NCI-H1417 treated with DMSO at 0.1 percent for 48 hours (cell line): ENCODE measurements around the gene CACNA1B.

ENCODE experiments used
- DNase-seq: peaks from one replicate; lab custom pipeline; 2025; lab: John Stamatoyannopoulos, UW

CACNA1B gene

DNA sequence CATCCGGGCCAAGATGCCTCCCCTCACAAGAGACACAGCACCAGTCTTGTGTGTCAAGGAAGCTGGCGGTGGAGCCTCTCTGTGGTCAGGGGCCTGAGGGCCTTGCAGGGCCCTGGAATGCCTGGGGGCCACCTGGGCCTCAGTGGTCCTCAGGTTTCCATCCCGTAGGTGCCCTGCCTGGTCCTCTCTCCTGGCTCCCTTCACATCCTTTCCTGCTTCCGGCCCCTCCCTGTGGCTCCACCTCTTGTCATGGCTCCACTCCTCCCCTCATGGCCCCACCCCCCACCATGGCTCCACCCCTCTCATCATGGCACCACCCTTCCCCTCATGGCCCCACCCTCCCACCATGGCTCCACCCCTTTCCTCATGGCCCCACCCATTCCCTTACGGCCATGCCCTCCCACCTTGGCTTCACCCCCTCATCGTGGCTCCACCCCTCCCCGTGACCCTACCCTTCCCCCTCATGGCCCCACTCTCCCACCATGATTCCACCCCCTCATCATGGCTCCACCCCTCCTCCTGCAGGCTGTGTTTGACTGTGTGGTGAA lies 175.8 kb downstream of the CACNA1B start:
- no peak for DNase-seq

DNA sequence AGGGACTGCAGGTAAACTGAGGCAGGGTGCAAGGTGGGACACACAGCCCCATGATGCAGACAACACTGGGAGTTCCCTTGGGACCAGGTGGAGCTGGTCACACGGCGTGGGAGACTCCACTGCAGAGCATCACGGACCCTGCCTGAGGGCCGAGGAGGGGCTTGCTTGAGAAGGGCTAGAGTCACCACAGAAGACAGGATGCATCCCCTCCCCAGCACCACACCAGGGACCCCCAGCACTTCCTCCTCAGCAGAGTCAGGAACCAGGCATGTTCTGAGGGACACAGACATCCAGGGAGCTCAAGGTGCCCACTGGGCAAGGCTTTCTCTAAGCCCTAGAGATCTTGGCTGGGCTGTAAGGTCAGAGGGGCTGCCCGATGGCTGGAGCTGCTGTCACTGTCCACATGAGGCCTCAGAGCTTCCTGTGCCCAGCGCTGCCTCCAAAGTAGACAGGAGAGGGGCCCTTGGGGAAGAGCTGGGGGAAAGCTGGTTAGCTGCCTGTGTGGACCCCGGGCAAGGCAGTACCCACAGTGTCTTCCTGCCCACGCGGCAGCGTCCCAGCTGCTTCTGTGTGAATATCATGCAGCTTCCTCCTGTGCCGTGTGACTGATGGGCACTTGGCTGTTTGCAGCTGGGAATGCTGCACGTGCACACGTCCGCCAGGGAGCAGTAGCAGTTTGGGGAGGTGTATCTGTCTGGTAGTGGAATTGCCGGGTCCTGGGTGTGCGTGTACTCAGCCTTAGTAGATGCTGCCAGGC lies 176.6 kb downstream of the CACNA1B start:
- no peak for DNase-seq

DNA sequence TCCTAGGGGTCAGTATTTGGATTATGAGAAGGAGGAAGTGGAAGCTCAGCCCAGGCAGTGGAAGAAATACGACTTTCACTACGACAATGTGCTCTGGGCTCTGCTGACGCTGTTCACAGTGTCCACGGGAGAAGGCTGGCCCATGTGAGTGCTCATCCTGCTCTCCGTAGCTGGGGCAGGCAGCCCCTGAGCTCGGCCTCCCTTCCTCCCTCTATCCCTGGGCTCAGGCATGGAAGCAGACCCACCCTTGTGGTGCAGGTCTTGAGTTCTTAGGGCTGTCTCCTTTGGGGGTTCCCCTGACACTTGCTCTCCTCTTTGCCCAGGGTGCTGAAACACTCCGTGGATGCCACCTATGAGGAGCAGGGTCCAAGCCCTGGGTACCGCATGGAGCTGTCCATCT lies 180.1 kb downstream of the CACNA1B start:
- DNase-seq = no peak

DNA sequence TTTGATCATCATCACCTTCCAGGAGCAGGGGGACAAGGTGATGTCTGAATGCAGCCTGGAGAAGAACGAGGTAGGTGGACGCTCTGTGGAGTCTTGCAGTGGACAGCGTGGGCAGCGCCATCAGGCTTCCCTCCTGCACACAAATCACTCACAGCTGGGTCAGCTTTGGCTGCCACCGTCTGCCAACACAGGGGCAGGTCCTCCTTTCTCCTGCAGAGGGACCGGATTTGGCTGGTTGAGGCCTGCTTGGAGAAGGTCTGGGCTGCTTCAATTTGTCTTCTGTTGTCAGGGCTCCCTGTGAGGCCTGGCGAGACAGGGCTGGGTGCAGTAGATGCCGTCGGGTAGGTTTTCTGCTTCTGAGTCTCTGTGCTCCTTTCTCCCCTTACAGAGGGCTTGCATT lies 180.6 kb downstream of the CACNA1B start:
- DNase-seq = no peak

DNA sequence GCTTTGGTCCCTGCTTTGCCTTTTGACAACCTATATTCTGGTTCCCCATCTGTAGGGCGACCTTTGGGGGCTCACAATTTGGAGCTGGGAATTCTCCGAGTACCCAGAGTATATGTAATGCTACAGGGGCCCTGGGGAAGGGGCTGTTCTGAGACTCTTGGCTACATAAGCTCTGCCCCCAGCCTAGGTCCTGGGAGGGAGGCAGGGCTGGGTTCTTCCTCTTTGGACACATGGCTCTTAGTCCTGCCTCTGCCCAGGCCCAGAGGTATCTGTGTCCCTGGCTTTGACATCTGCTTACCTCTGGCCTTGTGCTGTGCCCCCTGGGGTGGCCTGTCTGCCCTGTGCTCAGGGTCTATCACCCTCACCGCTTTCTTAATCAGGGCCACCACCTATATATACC lies 181.6 kb downstream of the CACNA1B start:
- no peak for DNase-seq

DNA sequence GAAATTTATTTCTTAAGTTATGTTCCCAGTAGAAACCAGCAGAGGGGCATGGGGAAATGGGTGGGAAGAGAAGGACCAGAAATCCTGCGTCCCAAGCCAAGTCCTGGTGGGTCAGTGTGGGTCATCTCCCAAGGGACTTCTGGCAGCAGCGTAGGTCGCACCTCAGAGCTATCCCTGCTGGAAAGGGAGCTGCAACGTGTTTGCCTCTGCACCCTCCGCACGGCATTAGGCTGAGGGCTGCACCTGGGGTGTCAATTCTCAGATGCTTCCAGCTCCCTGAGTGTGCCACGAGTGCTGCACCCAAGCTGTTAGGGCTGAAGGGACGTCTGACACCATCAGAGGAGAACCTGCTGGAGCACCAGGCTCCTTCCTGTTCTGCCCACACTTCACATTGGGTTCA lies 182.8 kb downstream of the CACNA1B start:
- DNase-seq = no peak

DNA sequence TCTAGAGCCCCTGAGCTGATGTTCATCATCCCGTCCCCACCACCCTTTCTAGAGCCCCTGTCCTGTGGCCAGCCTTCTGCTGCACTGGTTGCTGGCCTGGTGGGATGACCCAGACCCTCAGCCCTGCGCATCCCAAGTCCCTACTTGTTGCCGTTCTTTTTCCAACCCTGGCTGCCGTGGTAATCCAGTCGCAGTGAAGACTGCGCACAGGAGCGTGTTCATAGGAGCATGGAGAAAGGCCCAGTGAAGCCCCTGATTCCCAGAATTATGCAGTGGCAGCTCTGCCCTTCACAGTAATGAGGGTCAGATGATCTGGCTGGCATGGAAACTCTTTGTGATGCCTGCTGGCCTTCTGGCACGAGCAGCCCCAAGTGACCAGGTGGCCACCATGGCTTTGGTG lies 183.3 kb downstream of the CACNA1B start:
- DNase-seq = no peak

DNA sequence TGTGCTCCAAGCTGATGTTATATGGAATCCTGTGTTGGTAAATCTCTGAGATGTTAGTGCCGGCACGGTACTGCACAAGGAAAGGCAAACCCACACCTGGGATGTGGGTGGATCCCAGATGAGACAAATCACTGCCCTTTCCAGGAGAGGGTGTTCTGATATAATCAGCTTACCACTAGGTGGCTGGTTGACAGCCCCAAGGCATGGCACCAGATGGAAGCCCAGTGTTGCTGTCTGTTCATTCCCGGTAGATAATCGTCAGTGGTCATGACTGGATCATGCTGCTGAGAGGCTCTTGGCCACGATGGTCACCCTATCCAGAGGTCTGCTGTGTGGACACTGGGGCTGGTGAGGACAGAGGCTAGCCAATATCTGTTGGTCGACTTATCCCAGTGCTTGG lies 184.0 kb downstream of the CACNA1B start:
- DNase-seq = no peak

DNA sequence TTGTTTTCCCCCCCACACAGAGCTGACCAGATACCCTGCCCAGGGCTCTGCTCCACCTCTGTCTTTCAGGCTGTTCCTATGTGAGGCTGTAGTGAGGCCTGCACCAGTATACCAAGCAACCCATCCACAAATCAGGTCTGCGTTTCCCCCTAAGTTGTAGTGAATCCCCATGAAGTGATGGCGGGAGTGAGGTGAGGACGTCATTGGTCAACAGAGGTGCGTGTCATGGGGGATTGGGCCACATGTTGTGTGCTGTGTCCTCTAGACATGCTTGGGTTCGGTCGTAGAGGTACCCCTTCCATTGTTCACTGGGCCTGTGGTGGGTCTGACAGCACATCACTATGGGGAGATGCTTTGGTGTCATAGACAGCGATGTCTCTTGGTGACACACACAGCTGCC lies 184.6 kb downstream of the CACNA1B start:
- no peak for DNase-seq

DNA sequence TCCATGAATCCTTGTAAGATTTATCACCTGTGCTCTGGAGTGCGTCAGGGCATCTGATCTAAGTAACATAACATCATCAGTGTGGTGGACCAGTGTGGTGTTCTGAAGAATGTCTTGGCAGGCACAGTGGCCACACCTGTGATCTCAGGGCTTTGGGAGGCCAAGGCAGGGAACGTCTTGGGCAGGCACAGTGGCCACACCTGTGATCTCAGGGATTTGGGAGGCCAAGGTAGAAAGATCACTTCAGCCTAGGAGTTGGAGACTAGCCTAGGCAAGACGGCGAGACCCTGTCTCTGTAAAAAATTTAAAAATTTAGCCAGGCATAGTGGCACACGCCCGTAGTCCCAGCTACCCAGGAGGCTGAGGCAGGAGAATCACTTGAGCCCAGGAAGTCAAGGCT lies 185.5 kb downstream of the CACNA1B start:
- no peak for DNase-seq

DNA sequence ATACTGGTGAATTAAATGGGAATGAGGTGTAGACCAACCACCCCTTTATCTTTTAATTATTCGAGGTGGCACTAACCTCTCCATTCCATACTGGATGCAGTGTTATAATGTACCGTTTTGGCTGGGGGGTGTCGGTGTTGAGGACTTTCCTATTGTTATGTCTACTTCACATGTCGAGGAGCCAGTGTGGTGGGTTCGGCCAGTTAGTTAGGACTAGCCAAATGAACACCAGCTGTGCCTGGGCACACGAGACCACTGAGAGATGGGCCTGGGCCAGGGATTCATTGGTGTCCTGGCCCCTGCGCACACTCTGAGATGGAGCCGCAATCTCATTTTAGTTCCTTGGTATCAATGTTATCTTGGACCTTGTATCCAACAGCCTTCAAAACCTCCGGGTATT lies 186.2 kb downstream of the CACNA1B start:
- DNase-seq = no peak

DNA sequence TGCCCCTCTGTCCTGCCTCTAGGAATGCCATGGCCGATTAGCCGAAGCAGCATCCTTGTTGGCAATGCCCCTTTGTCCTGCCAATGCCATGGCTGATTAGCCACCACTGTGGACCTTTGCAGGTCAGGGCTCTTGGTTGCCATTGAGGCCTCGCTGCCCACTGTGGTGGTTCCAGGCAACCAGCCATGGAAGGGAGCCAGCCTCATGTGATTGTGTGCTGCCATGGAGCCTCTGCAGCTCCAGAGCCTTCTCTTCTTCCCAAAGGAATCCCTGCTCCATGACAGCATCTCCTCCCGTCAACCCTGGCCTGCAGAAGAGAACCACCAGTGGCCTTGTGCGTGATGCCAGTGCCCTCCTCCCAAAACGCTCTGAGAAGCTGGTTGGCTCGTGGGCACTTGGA lies 187.0 kb downstream of the CACNA1B start:
- DNase-seq = no peak

DNA sequence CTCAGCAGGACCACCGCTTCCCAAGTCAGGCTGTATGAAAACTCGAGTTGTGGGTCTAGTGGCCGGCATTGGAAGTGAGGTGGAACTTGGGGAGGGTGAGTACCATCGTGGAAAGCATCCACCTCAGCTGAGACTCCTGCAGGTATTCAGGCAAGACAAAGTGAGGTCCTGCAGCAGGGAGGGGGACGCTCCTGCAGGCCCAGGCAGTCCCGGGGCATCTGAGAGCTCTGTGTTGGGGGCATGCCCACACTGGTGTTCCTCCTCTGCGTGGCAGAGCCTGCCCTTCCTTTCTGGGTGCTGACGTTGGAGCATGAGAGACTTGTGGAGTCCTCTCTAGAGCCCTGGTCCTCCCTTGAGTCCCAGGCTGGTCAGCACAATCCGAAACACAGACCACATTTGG lies 187.7 kb downstream of the CACNA1B start:
- no peak for DNase-seq

DNA sequence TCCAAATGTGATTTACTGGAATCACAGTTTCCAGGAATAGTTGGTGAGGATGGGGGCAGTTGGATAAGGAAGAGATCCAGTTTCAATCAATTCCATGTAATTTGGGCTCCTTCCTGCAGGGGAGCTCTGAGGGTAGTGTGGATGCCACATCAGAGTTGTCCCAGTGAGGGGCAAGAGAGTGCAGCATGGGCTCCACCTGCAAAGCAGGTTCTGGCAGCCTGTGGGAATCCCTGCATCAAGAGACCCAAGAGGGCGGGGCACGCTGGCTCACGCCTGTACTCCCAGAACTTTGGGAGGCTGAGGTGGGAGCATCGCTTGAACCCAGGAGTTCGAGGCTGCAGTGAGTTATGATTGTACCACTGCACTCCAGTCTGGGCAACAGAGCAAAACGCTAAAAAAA lies 188.5 kb downstream of the CACNA1B start:
- DNase-seq = no peak

DNA sequence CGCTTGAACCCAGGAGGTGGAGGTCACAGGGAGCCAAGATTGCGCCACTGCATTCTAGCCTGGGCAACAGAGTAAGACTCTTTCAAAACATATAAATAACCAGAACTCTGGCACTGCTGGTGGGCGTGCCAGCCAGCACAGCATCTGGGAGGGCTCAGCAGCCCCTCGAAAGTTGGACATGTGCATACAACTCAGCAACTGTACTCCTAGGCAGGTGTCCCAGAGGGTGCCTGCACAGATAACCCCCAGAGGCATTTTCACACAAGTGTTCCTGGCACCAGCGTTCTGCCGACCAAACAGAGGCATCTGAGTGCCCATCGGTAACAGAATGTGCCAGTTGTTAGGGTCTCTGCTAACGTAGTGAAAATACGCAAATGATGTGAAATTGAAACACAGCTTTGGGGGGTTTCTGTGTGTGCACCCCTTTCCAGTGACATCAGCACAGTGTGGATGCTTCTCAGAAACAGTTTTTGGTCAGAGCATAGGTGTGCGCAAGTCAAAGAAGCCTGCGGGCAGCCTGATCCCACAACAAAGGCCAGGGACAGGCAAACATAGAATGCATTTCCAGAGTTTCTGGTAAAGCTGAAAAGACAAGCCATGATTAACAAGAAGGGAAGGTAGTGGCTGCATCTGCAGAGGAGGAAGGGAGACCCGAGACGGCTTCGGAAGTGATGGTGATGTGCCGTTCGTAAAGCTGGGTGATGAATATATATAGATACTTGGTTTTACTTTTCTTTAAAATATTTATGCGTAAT lies 190.2 kb downstream of the CACNA1B start:
- no peak for DNase-seq

DNA sequence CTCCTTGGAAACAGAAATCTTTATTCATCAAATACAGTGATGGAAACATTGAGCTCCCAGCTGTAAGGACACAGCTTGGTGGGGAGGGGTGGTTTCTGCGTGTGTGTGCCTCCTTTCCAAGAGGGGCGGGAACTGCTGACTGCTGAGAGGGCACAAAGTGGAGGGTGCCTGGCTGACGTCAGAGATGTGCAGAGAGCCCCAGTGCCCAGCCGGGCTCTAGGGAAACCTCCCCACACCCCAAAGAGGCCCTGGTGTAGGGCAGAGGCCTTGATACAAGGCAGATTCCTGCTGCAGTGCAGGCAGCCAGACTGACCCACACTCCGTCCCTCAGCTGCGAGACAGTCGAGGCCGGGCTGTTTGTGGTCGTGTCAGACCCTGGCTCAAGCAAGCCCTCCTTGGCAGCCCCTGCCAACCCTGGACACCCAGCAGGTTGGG lies 191.0 kb downstream of the CACNA1B start:
- DNase-seq = no peak

DNA sequence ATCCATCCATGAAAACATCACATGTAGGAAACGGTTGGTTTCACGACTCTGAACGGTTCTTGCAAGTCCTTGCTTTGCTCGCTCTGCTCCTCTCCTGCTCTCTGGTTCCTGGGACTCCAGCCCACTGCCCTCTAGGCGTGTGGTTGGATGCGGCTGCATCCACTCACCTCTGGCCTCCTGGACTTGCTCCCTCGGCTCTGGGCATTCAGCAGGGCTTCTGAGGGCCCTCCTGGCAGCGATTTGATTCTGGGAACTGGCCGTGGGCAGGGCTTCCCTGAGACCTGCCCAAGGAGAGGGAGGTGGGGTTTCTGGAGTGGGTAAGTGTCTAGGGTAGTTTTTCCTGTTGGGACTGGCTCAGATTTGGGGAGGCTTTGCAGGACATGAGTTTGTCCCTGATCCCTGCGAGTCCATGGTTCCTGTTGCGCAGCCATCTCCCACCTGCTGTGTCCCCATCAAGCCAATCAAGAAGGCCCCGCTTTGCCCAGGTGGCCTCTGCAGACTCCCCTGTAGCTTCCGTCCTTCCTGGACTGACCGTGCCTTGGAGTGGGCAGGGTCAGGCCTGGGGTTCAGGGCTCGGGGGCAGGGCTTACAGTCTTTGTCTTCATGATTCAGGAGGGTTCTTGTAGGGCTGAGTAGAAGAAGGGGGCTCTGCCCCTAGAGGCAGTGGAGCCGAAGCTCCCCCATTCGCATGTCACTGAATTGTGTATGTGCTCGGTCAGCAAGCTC lies 192.3 kb downstream of the CACNA1B start:
- no peak for DNase-seq

DNA sequence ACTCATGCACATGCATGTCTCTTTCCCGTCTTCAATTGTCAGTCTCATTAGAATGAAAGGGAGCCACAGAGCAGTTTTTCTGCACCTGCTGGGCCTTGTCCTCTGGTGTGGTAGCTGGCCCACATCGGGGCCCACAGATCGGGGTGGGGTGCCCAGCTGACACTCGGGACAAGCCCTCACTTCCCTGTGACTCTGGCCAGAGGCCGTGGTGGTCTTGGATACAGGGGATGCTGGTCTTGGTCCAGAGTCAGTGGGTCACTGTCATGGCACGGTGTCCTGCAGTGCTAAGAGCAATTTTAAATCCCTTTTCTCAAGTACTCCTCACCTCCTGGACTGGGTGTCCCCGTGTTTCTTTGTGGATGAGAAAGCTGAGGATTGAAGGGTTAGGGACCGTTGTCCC lies 193.2 kb downstream of the CACNA1B start:
- no peak for DNase-seq

DNA sequence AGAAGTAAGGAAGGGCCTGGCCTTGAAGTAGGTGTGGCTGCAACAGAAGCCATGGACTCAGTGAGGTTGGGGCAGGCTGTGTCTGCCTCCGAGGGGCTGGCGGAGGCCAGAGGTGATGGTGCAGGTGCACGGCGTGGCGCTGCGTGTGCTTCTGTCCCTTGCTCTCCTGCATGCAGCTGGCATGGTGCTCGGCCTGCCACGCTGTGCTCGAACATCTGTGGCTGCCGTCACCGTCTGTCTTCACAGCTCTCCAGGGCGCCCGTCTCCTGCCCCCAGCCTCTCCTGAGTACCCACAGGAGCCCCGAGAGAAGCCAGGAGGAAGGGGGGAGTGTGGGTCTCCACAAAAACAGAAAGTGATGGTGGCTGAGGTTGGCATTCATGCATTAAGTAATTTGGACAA lies 193.7 kb downstream of the CACNA1B start:
- DNase-seq = no peak

DNA sequence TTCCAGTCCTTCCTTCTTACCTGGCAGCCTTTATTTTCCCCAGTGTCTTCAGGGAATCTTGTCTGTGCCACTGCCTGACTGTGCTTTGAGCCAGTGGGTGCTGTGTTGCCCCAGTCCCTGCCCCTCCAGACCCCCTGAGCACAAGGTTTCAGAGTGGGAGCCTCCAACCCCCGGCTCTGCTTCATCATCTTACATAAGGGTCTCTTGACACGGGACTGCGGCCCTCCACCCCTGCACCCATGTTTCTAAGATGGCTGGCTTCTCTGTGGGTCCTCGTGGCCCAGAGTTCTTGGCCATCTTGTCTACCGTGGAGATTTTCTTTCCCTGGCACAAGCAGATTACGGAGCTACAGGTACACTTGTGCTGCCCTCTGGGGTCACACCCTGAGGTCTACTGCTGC lies 194.1 kb downstream of the CACNA1B start:
- DNase-seq = no peak

DNA sequence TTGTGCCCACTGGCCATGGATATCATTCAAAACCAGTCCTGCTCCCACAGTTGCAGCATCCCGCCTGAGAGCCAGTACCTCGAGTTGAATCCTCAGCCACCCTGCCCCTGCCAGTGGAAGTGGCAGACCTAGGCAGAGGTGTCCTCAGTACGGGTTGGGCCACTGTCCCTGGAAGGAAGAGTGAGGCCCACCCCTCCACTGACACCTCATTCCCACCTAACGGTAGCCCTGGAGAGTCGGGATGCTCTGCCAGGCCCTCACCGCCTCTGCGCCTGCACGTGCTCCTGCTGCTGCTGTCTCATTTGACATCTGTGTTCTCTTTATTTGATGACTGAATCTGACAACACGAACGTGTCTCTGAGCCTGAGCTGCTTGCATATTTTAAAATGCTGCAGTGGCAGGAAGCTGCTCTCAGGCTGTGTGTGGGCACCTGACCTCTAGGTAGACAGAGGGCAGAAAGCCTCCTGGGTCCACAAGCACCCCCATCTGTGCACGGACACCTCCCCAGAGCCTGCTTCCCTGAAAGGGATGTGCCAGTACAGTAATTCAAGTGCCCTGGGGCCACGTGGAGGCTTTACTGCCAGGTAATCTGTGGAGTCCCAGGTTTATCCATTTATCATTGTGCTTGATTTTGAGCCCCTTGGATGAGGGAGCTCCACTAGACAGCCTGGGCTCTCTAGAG lies 194.7 kb downstream of the CACNA1B start:
- DNase-seq = no peak

DNA sequence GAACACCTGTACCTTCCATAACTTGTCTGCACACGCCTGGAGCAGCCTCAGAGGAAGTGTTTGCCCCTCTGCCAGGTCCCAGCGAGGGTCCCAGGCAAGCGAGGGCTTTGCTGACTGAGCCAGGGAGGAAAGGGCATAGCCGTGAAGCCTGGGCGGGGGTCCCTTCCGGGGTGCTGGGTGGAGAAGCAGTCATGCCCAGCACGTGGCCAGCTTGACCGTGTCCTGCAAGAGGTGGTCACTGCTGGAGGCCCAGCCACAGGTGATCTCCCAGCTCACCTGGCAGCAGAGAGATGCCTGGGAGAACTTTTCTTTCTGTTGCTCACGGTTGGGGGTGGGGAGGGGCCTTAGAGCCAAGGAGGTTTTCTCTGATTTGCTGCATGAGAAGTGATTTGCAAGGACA lies 195.3 kb downstream of the CACNA1B start:
- DNase-seq = no peak
